Measurements from ENCODE around the gene WDR88. TPM values are rescaled to one million over a fixed set of nuclear protein-coding genes. Genes with fewer than 3 reads are reported as not detected.

Gene WDR88
- not detected for total RNA-seq (ENCODE audit: unreplicated experiment)
- long read RNA-seq = 0 reads

GRCh38 chr19:33132021-33132420, at the start of gene WDR88:
TSS of gene WDR88 (plus strand) at chr19:33132114. CDS start at chr19:33132170, 56 bp downstream.
- peaks cover 2% of the 10 kb centered on the region for H3K36me3 Mint-ChIP-seq (ENCODE audit: low read depth, unreplicated experiment)
- H3K9me3 Mint-ChIP-seq (ENCODE audit: unreplicated experiment) = no peaks in the 10 kb centered on the region
- no peak for DNase-seq (ENCODE audit: low spot score)
- H3K4me1 Mint-ChIP-seq (ENCODE audit: unreplicated experiment) = no peaks in the 10 kb centered on the region
- H3K4me3 Mint-ChIP-seq (ENCODE audit: unreplicated experiment) = no peak within 1 kb of the TSS
- no peak within 1 kb of the TSS for H3K27ac Mint-ChIP-seq (ENCODE audit: unreplicated experiment)
- TF ChIP-seq CTCF (IDR thresholded peaks at IDR 0.05; ENCODE audit: unreplicated experiment) = no peak
- peaks cover 1% of the 10 kb centered on the region for H3K27me3 Mint-ChIP-seq (ENCODE audit: unreplicated experiment)

- TF ChIP-seq CTCF (IDR thresholded peaks at IDR 0.05; ENCODE audit: unreplicated experiment) = no peak
- Mint-ChIP-seq H3K27ac (ENCODE audit: unreplicated experiment) (no peak overlapping the region), H3K4me1 (ENCODE audit: unreplicated experiment) (peaks cover 10% of the 10 kb centered on the region), H3K9me3 (ENCODE audit: unreplicated experiment) (no peaks in the 10 kb centered on the region), H3K4me3 (ENCODE audit: unreplicated experiment) (no peak overlapping the region), H3K36me3 (ENCODE audit: low read depth, unreplicated experiment) (peaks cover 10% of the 10 kb centered on the region), H3K27me3 (ENCODE audit: unreplicated experiment) (peaks cover 4% of the 10 kb centered on the region)
- no peak for DNase-seq (ENCODE audit: low spot score)
These were observed 46.3 kb upstream of the WDR88 start for GRCh38 chr19:33085570-33086128.

GRCh38 chr19:33086955-33087354, 45.0 kb upstream of the WDR88 start:
- H3K4me1 Mint-ChIP-seq (ENCODE audit: unreplicated experiment) = peaks cover 2% of the 10 kb centered on the region
- H3K4me3 Mint-ChIP-seq (ENCODE audit: unreplicated experiment) = no peak overlapping the region
- peaks cover 2% of the 10 kb centered on the region for H3K27me3 Mint-ChIP-seq (ENCODE audit: unreplicated experiment)
- H3K36me3 Mint-ChIP-seq (ENCODE audit: low read depth, unreplicated experiment) = peaks cover 14% of the 10 kb centered on the region
- no peak for DNase-seq (ENCODE audit: low spot score)
- TF ChIP-seq CTCF (IDR thresholded peaks at IDR 0.05; ENCODE audit: unreplicated experiment) = no peak
- H3K9me3 Mint-ChIP-seq (ENCODE audit: unreplicated experiment) = no peaks in the 10 kb centered on the region
- H3K27ac Mint-ChIP-seq (ENCODE audit: unreplicated experiment) = no peak overlapping the region

- no peak for DNase-seq (ENCODE audit: low spot score)
- Mint-ChIP-seq H3K27ac (ENCODE audit: unreplicated experiment) (no peak overlapping the region), H3K27me3 (ENCODE audit: unreplicated experiment) (peaks cover 2% of the 10 kb centered on the region), H3K4me3 (ENCODE audit: unreplicated experiment) (no peak overlapping the region), H3K36me3 (ENCODE audit: low read depth, unreplicated experiment) (peaks cover 20% of the 10 kb centered on the region), H3K9me3 (ENCODE audit: unreplicated experiment) (no peaks in the 10 kb centered on the region), H3K4me1 (ENCODE audit: unreplicated experiment) (no peaks in the 10 kb centered on the region)
- no peak for TF ChIP-seq CTCF (IDR thresholded peaks at IDR 0.05; ENCODE audit: unreplicated experiment)
These were observed 42.9 kb upstream of the WDR88 start for GRCh38 chr19:33089010-33089409.

GRCh38 chr19:33090179-33090578, 41.7 kb upstream of the WDR88 start:
- H3K27ac Mint-ChIP-seq (ENCODE audit: unreplicated experiment) = no peak overlapping the region

More at GRCh38 chr19:33090179-33090578, 41.7 kb upstream of the WDR88 start:
- H3K4me3 Mint-ChIP-seq (ENCODE audit: unreplicated experiment) = no peak overlapping the region
- no peak for TF ChIP-seq CTCF (IDR thresholded peaks at IDR 0.05; ENCODE audit: unreplicated experiment)
- no peak for DNase-seq (ENCODE audit: low spot score)
- H3K4me1 Mint-ChIP-seq (ENCODE audit: unreplicated experiment) = no peaks in the 10 kb centered on the region
- H3K36me3 Mint-ChIP-seq (ENCODE audit: low read depth, unreplicated experiment) = peaks cover 20% of the 10 kb centered on the region
- no peaks in the 10 kb centered on the region for H3K9me3 Mint-ChIP-seq (ENCODE audit: unreplicated experiment)
- H3K27me3 Mint-ChIP-seq (ENCODE audit: unreplicated experiment) = peaks cover 2% of the 10 kb centered on the region

All from endothelial cell (in vitro differentiated cells).